BJ (cell line): ENCODE measurements around the gene BRMS1. TPM values are rescaled to one million over a fixed set of nuclear protein-coding genes. Genes with fewer than 3 reads are reported as not detected.

Source experiments
- CTCF ChIA-PET: fragments of 350-600 bp; formaldehyde crosslinking; extraction: SDS; loops from one replicate; lab custom pipeline; 2021; ENCODE audit warnings: antibody characterized with exemption, inconsistent platforms; lab: Yijun Ruan, JAX
- POLR2A ChIA-PET: fragments of 300-600 bp; sonication (Branson Sonifier 250); formaldehyde crosslinking; extraction: SDS; loops from one replicate; lab custom pipeline; 2021; ENCODE audit warnings: antibody characterized with exemption; lab: Charles Lee
- DNase-seq: peaks from one replicate; pipeline ENCODE4 v3.0.0-alpha.2; 2011; ENCODE audit warnings: low read depth
- H3K27me3 ChIP-seq: 2 replicates; pipeline ENCODE4 v1.6.0; 2011; ENCODE audit warnings: low read length; ENCODE audit not compliant: control insufficient read depth, insufficient read depth
- H3K36me3 ChIP-seq: 2 replicates; pipeline ENCODE4 v1.5.1; 2011; ENCODE audit warnings: low read length; ENCODE audit not compliant: control insufficient read depth, insufficient read depth
- H3K4me3 ChIP-seq: 2 replicates; pipeline ENCODE4 v1.5.1; 2011; ENCODE audit warnings: low read depth, mild to moderate bottlenecking, control low read depth, low read length
- polyA plus RNA-seq: library from polyadenylated mRNA; depleted of rRNA; stranded (reverse); fragments of >200 nt; gene quantifications from 2 replicates; pipeline ENCODE4 v1.2.3, GENCODE V29; 2011
- TF ChIP-seq, protein P1 (sequence below): IDR thresholded peaks from 2 replicates; pipeline ENCODE4 v1.5.1; 2011; ENCODE audit warnings: low read depth, mild to moderate bottlenecking, control low read depth, inconsistent platforms, low read length, moderate library complexity; ENCODE audit not compliant: insufficient read depth

The BRMS1 gene
- polyA plus RNA-seq, 1 experiment: 46.3 TPM

DNA sequence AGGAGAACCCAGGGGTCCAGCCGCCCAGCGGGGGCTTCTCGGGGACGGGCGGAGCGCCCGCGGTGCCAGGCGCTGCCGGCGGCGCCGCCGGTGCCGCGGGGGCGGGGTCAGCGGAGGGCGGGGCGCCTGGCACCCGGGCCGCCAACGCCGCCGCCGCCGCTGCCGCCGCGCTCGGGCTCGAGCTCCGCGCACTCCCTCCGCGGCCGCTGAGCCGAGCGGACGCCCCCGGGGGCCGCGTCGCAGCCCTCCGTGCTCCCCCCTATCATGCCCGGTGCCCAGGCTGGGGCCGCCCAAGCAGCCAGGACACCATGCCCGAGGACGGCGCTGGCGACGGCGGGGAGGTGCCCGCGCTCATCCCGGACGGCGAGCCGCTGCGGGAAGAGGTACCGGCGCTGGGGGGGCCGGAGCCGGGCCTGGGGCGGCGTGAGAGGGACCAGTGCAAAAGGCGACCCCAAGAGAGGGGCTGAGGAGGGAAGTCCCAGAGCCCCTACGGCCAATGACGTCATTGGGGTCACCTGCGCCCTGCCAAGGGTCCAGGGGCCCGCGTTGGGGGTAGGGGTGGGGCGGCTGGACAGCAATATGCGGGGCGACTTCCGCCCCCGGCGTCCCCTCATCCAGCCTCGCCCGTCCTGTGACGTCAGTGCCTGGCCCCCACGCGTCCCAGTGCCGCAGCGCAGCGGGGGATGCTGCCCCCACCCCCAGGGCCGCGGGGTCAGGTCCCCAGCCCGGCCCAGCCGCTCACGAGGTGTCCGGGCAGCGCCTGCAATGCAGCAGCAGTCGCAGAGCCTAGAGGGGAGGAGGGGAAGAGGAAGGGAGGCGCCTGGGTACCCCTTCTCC, 53.0 kb downstream of the BRMS1 start, which contains the start of gene TMEM151A:
TMEM151A (plus strand) TSS at position 189 of the 837 bp plus-strand sequence; CDS start at position 309, 120 bp downstream.
- ChIA-PET CTCF (interaction anchor here (1.2 to 4.5 kb wide), 3 partner anchors 20 to 97 kb away, joined by 3 to 34 read pairs (median 5); no protein-coding TSS in a partner anchor), POLR2A (interaction anchor here (0.6 kb wide), 1 partner anchor 21 kb away, joined by 5 read pairs; no protein-coding TSS in a partner anchor)
- peak within 1 kb of the TSS; percentile 25 for H3K4me3 ChIP-seq
- no peak for DNase-seq
- peaks cover 23% of the 10 kb centered on the region for H3K27me3 ChIP-seq
- TF ChIP-seq, protein P1, sequence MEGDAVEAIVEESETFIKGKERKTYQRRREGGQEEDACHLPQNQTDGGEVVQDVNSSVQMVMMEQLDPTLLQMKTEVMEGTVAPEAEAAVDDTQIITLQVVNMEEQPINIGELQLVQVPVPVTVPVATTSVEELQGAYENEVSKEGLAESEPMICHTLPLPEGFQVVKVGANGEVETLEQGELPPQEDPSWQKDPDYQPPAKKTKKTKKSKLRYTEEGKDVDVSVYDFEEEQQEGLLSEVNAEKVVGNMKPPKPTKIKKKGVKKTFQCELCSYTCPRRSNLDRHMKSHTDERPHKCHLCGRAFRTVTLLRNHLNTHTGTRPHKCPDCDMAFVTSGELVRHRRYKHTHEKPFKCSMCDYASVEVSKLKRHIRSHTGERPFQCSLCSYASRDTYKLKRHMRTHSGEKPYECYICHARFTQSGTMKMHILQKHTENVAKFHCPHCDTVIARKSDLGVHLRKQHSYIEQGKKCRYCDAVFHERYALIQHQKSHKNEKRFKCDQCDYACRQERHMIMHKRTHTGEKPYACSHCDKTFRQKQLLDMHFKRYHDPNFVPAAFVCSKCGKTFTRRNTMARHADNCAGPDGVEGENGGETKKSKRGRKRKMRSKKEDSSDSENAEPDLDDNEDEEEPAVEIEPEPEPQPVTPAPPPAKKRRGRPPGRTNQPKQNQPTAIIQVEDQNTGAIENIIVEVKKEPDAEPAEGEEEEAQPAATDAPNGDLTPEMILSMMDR: no peak
- H3K36me3 ChIP-seq: no peaks in the 10 kb centered on the region

DNA sequence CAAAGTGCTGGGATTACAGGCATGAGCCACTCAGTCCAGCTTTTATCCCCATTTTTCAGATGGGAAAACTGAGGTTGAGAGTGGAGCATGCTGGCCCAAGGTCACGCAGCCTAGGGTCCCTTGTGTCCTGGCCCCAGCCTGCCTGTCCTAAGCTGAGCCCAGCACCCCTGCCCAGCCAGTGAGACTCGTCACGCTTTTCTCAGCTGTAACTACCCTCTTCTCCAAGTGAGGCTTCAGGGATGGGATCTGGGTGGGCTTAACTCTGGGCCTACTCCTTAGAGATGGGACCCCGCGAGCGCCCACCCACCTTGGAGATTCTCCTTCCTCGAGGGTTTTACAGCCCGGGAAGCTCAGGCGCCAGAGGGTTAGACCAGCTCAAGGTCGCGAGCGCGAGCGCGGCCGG, 53.6 kb downstream of the BRMS1 start:
- TF ChIP-seq, protein P1: no peak
- H3K27me3 ChIP-seq: peaks cover 23% of the 10 kb centered on the region

DNA sequence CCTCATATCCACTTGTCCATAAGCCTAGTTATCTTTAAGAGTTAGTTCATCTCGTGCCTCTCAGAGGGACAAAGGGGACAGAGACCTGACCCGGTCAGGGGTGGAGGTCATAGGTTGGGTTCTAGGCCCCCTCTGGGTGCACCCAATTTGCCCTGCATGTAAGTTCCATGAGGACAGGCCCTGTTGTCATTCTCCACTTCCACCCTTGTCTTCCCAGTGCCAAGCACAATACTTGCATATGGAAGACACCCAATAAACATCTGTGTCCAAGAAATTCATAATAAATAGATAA, 54.6 kb downstream of the BRMS1 start:
- Histone ChIP-seq H3K36me3 (peaks cover 6% of the 10 kb centered on the region), H3K27me3 (peaks cover 21% of the 10 kb centered on the region), H3K4me3 (no peak overlapping the region)
- TF ChIP-seq, protein P1: no peak
- ChIA-PET CTCF (interaction anchor here (1.1 to 4.5 kb wide), 3 partner anchors 8 to 22 kb away, joined by 3 to 34 read pairs (median 6); no protein-coding TSS in a partner anchor), POLR2A (no interaction called here)
- DNase-seq: no peak

More for the DNA sequence above, 53.6 kb downstream of the BRMS1 start:
- ChIA-PET CTCF (interaction anchor here (1.2 to 4.5 kb wide), 4 partner anchors 9 to 98 kb away, joined by 3 to 34 read pairs (median 6); no protein-coding TSS in a partner anchor), POLR2A (interaction anchor here (0.6 kb wide), 1 partner anchor 21 kb away, joined by 5 read pairs; no protein-coding TSS in a partner anchor)
- Histone ChIP-seq H3K4me3 (no peak overlapping the region), H3K36me3 (no peaks in the 10 kb centered on the region)
- no peak for DNase-seq

DNA sequence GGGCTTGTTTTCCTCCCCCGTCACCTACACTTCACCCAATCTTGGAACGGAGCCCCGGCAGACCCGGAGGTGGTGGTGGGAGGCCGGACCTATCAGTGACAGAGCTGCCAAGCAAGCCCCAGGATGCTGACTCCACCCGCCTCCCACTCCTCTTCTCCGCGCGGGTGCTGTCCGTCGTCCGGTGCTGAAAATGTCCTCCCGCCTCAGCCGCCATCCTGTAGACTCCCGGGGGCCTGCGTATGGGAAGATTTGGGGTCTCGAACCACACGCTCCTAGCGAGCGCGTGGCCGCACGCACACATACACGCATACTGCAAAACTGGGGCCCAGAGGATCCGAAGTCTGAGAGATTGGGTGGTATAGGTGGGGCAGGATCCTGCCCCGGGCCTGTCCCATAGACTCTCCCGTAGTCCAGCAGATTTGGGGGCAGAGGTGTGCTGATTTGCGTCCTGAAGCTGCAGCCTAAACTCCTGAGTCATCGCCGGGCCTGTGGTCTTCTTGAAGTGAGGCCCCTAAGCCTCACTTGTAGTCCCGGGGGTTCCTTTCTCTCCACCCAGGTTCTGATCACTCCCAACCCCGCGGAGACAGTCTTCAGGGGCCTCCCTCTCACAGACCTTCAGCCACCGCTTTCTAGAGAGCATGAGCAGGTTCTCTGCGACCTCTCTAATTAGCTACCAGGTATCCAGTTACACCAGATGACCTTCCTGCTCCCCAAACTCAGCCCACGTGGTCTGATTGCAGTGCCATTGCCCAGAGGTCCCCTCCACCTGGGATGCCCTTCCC, 55.2 kb downstream of the BRMS1 start:
- Histone ChIP-seq H3K4me3 (peak overlapping the region; percentile 62), H3K36me3 (peaks cover 8% of the 10 kb centered on the region), H3K27me3 (peaks cover 21% of the 10 kb centered on the region)
- POLR2A ChIA-PET: interaction anchor here (0.6 to 1.6 kb wide), 9 partner anchors 7 to 278 kb away, joined by 3 to 18 read pairs (median 6); partner anchors contain the start of gene CD248
- no peak for DNase-seq
- CTCF ChIA-PET: interaction anchor here (0.9 to 4.5 kb wide), 13 partner anchors 7 to 132 kb away, joined by 3 to 34 read pairs (median 5); partner anchors contain the start of genes NPAS4, RAB1B and RIN1
- TF ChIP-seq, protein P1: no peak
